Uterus (tissue), 2 donors: ENCODE measurements around the gene ESPN.

Source experiments
- CTCF ChIP-seq, 4 experiments: fragments of 200-600 bp in 2 of 4; fragments of 450-650 bp in 2 of 4; sonication (generic) in 2 of 4; IDR thresholded peaks; one replicate each; pipeline ENCODE4 v1.5.1; 2016 to 2019; ENCODE audit warnings: antibody characterized with exemption in 4 of 4, mild to moderate bottlenecking in 2 of 4, moderate library complexity in 1 of 4
- POLR2A ChIP-seq, 2 donors: fragments of 450-650 bp; IDR thresholded peaks; one replicate each; pipeline ENCODE4 v1.6.1; 2016; ENCODE audit warnings: antibody characterized with exemption in 2 of 2, mild to moderate bottlenecking in 1 of 2, moderate library complexity in 1 of 2

GRCh38 chr1:6487804-6488484, 63.4 kb downstream of the ESPN start:
- TF ChIP-seq CTCF (IDR thresholded peaks at IDR 0.05): no peak
- TF ChIP-seq POLR2A (IDR thresholded peaks at IDR 0.05): no peak
